Measurements from ENCODE around the gene SLC25A21.

GRCh38 chr14:37185670-37186069 is 13.3 kb upstream of the SLC25A21 start:
- TF ChIP-seq CTCF (IDR thresholded peaks at IDR 0.05) (no peak), POLR2A (IDR thresholded peaks at IDR 0.05) (no peak)

Measured in lower leg skin (tissue), 3 donors.